OCI-LY1 (cell line): ENCODE data around the gene WDSUB1.

ENCODE experiments used
- H2AFZ ChIP-seq: fragments of 200-600 bp; sonication (generic), shearing (Covaris generic); 2 replicates; pipeline ENCODE4 v1.6.0; 2014; ENCODE audit warnings: antibody characterized with exemption, mild to moderate bottlenecking, low read length
- H3F3A ChIP-seq: fragments of 200-600 bp; sonication (generic), shearing (Covaris generic); 2 replicates; pipeline ENCODE4 v1.6.0; 2014; ENCODE audit warnings: mild to moderate bottlenecking, antibody characterized with exemption, low read length, moderate library complexity; ENCODE audit not compliant: insufficient read depth
- H3K27ac ChIP-seq: fragments of 200-600 bp; sonication (generic); 2 replicates; pipeline ENCODE4 v1.5.1; 2014; ENCODE audit warnings: low read length, mixed run types, mild to moderate bottlenecking, low read depth; ENCODE audit not compliant: poor library complexity, severe bottlenecking
- H3K27me3 ChIP-seq: fragments of 200-600 bp; sonication (generic); 2 replicates; pipeline ENCODE4 v1.6.0; 2014; ENCODE audit warnings: antibody characterized with exemption, mild to moderate bottlenecking, low read length, moderate library complexity; ENCODE audit not compliant: insufficient read depth
- H3K36me3 ChIP-seq: fragments of 200-600 bp; sonication (generic); 2 replicates; pipeline ENCODE4 v1.6.1; 2014; ENCODE audit warnings: mild to moderate bottlenecking, antibody characterized with exemption, low read length, moderate library complexity, mixed read lengths; ENCODE audit not compliant: insufficient read depth
- H3K4me1 ChIP-seq: fragments of 200-600 bp; sonication (generic); 2 replicates; pipeline ENCODE4 v1.5.1; 2014; ENCODE audit warnings: mild to moderate bottlenecking, low read length, moderate library complexity; ENCODE audit not compliant: insufficient read depth, severe bottlenecking
- H3K4me2 ChIP-seq: fragments of 200-600 bp; sonication (generic), shearing (Covaris generic); 2 replicates; pipeline ENCODE4 v1.6.1; 2014; ENCODE audit warnings: low read length
- H3K4me3 ChIP-seq: fragments of 200-600 bp; sonication (generic); 2 replicates; pipeline ENCODE4 v1.5.1; 2014; ENCODE audit warnings: low read length, low read depth, mild to moderate bottlenecking, mixed read lengths; ENCODE audit not compliant: poor library complexity, severe bottlenecking
- H3K79me2 ChIP-seq: fragments of 200-600 bp; shearing (Covaris generic); 2 replicates; pipeline ENCODE4 v1.6.1; 2016; ENCODE audit warnings: mixed run types, low read length, mixed read lengths; ENCODE audit not compliant: insufficient read depth
- H3K9ac ChIP-seq: fragments of 200-600 bp; sonication (generic), shearing (Covaris generic); 2 replicates; pipeline ENCODE4 v1.6.1; 2014; ENCODE audit warnings: mild to moderate bottlenecking, low read length, mixed read lengths
- H3K9me2 ChIP-seq: fragments of 200-600 bp; sonication (generic), shearing (Covaris generic); 2 replicates; pipeline ENCODE4 v1.6.1; 2014; ENCODE audit warnings: low read depth, mild to moderate bottlenecking, low read length, mixed read lengths
- H3K9me3 ChIP-seq: fragments of 200-600 bp; shearing (Covaris generic); 2 replicates; pipeline ENCODE4 v1.6.1; 2014; ENCODE audit warnings: low read length, mixed read lengths
- H4K20me1 ChIP-seq: fragments of 200-600 bp; sonication (generic), shearing (Covaris generic); 2 replicates; pipeline ENCODE4 v1.6.0; 2016; ENCODE audit warnings: mild to moderate bottlenecking, low read length; ENCODE audit not compliant: insufficient read depth
- CTCF ChIP-seq: fragments of 200-600 bp; sonication (generic), shearing (Covaris generic); IDR thresholded peaks from 2 replicates; pipeline ENCODE4 v1.5.1; 2017; ENCODE audit warnings: mild to moderate bottlenecking, antibody characterized with exemption, low read length, moderate library complexity, mixed read lengths
- EZH2 ChIP-seq: fragments of 200-600 bp; sonication (generic), shearing (Covaris generic); IDR thresholded peaks from 2 replicates; pipeline ENCODE4 v1.8.0; 2017; ENCODE audit warnings: borderline replicate concordance, mixed run types, mild to moderate bottlenecking, antibody characterized with exemption, low read length, moderate library complexity, mixed read lengths

Gene WDSUB1

DNA sequence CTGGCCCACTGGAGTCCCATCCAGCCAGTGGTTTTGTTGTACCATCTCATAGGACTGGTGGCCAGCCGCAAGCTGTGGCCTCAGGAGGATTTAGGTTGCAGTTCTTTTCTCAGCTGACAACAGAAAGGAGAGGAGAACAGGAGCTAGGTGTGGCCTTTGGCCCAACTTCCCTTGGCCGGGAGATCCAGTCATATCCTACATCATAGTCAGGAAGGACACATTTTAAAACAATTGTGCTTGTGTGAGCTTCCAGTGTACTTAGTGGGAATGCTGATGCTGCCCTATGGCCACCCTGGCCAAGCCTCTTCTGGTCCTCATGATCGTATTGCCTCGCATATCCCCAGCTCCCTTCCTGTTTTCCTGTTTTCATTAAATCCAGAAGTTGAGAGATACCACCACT, 98.1 kb downstream of the WDSUB1 start:
- Histone ChIP-seq H3K27ac (no peak overlapping the region), H3K79me2 (no peaks in the 10 kb centered on the region), H3K36me3 (no peaks in the 10 kb centered on the region), H4K20me1 (no peaks in the 10 kb centered on the region), H3K4me1 (no peaks in the 10 kb centered on the region), H3K4me3 (no peak overlapping the region), H3K27me3 (no peaks in the 10 kb centered on the region), H3F3A (no peaks in the 10 kb centered on the region), H3K9ac (no peak overlapping the region), H3K9me2 (no peaks in the 10 kb centered on the region), H2AFZ (no peak overlapping the region), H3K9me3 (no peaks in the 10 kb centered on the region), H3K4me2 (no peak overlapping the region)
- TF ChIP-seq EZH2 (no peak), CTCF (no peak)

- no peaks in the 10 kb centered on the region for H3K36me3 ChIP-seq
- no peaks in the 10 kb centered on the region for H4K20me1 ChIP-seq
- no peaks in the 10 kb centered on the region for H3K79me2 ChIP-seq
- no peak overlapping the region for H3K9ac ChIP-seq
- no peaks in the 10 kb centered on the region for H3F3A ChIP-seq
- no peaks in the 10 kb centered on the region for H3K4me1 ChIP-seq
- H3K4me2 ChIP-seq: no peak overlapping the region
- no peaks in the 10 kb centered on the region for H3K9me3 ChIP-seq
- H3K27ac ChIP-seq: no peak overlapping the region
- H2AFZ ChIP-seq: no peak overlapping the region
- no peak overlapping the region for H3K4me3 ChIP-seq
- no peaks in the 10 kb centered on the region for H3K27me3 ChIP-seq
- H3K9me2 ChIP-seq: no peaks in the 10 kb centered on the region
- TF ChIP-seq EZH2: no peak
- TF ChIP-seq CTCF: no peak
These were observed 99.4 kb downstream of the WDSUB1 start for GRCh38 chr2:159187106-159187505.

DNA sequence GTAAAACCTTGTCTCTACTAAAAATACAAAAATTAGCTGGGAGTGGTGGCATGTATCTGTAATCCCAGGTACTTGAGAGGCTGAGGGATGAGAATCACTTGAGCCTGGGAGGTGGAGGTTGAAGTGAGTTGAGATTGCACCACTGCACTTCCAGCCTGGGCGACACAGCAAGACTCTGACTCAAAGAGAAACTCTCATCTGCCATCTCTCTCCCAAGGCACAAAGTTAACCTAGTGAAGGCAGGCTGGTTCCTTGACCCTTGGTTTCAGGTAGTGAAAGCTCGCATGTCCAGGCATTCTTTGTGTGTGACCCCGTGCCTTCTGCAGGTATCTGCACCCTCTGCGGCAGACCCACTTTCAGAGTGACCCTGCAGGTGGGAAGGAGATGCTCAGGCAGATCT, 100.0 kb downstream of the WDSUB1 start:
- no peaks in the 10 kb centered on the region for H3F3A ChIP-seq
- TF ChIP-seq EZH2: no peak
- TF ChIP-seq CTCF: no peak
- H3K9me3 ChIP-seq: no peaks in the 10 kb centered on the region
- H3K79me2 ChIP-seq: no peaks in the 10 kb centered on the region
- H3K4me2 ChIP-seq: no peak overlapping the region
- H2AFZ ChIP-seq: no peak overlapping the region
- no peak overlapping the region for H3K9ac ChIP-seq
- H4K20me1 ChIP-seq: no peaks in the 10 kb centered on the region
- no peaks in the 10 kb centered on the region for H3K27me3 ChIP-seq
- H3K4me1 ChIP-seq: no peaks in the 10 kb centered on the region
- no peak overlapping the region for H3K4me3 ChIP-seq
- no peak overlapping the region for H3K27ac ChIP-seq
- H3K36me3 ChIP-seq: no peaks in the 10 kb centered on the region
- no peaks in the 10 kb centered on the region for H3K9me2 ChIP-seq
